Panc1 (cell line): ENCODE measurements around the gene ABTB2. TPM values are rescaled to one million over a fixed set of nuclear protein-coding genes. Genes with fewer than 3 reads are reported as not detected.

Experiments used
- ATAC-seq: fragments of 200-7000 bp; cut with Tn5 transposase; 2 replicates; pipeline ENCODE4 v1.9.1; 2020; ENCODE audit warnings: mild to moderate bottlenecking, moderate library complexity
- BruUV-seq: library from RNA; stranded (reverse); fragments of 400-500 nt; replicated peaks from 2 replicates; lab custom pipeline; 2021; lab: Mats Ljungman, UMichigan
- CTCF ChIA-PET: fragments of 300-600 bp; sonication (Branson Sonifier 250); formaldehyde crosslinking; loops from one replicate; lab custom pipeline; 2022; ENCODE audit warnings: antibody characterized with exemption; lab: Charles Lee
- POLR2A ChIA-PET: fragments of 300-600 bp; sonication (Branson Sonifier 250); formaldehyde crosslinking; loops from one replicate; lab custom pipeline; 2022; ENCODE audit warnings: antibody characterized with exemption; lab: Charles Lee
- DNase-seq: peaks from one replicate; pipeline ENCODE4 v3.0.0-alpha.2; 2010; ENCODE audit warnings: low read depth, low spot score
- H3K27ac ChIP-seq: 2 replicates; pipeline ENCODE4 v1.5.1; 2011; ENCODE audit warnings: mild to moderate bottlenecking, low read length, inconsistent platforms
- H3K27me3 ChIP-seq: fragments of 200-500 bp; sonication (Bioruptor generic); 2 replicates; pipeline ENCODE4 v1.6.0; 2014; ENCODE audit warnings: low read length, inconsistent platforms; ENCODE audit not compliant: control insufficient read depth, insufficient read depth
- H3K36me3 ChIP-seq: fragments of 200-500 bp; sonication (Bioruptor generic); 2 replicates; pipeline ENCODE4 v1.5.1; 2014; ENCODE audit warnings: inconsistent platforms, mild to moderate bottlenecking, low read length, moderate library complexity; ENCODE audit not compliant: control insufficient read depth, insufficient read depth
- H3K4me1 ChIP-seq: 2 replicates; pipeline ENCODE4 v1.5.1; 2011; ENCODE audit warnings: inconsistent platforms, mild to moderate bottlenecking, low read length, moderate library complexity; ENCODE audit not compliant: control insufficient read depth, insufficient read depth
- H3K4me3 ChIP-seq, 2 experiments: 2 replicates each; pipeline ENCODE4 v1.5.1; 2011 to 2012; ENCODE audit warnings: low read depth in 2 of 2, low read length in 2 of 2, mild to moderate bottlenecking in 2 of 2, inconsistent platforms in 1 of 2, moderate library complexity in 1 of 2
- H3K9me3 ChIP-seq: fragments of 200-500 bp; sonication (Bioruptor generic); 2 replicates; pipeline ENCODE4 v1.5.1; 2014; ENCODE audit warnings: low read depth, mild to moderate bottlenecking, inconsistent platforms, low read length, moderate library complexity; ENCODE audit not compliant: control insufficient read depth, insufficient read depth
- CTCF ChIP-seq: fragments of 450-650 bp; IDR thresholded peaks from 2 replicates; pipeline ENCODE4 v1.5.1; 2017; ENCODE audit warnings: mild to moderate bottlenecking
- POLR2AphosphoS5 ChIP-seq: IDR thresholded peaks from 2 replicates; pipeline ENCODE4 v1.6.1; 2012; ENCODE audit warnings: mild to moderate bottlenecking, low read depth, low read length, moderate library complexity
- REST ChIP-seq, 2 experiments: IDR thresholded peaks; 2 replicates each; pipeline ENCODE4 v1.6.1; 2011 to 2012; ENCODE audit warnings: low read depth in 2 of 2, control low read depth in 1 of 2, low read length in 1 of 2, mild to moderate bottlenecking in 1 of 2, moderate library complexity in 1 of 2; ENCODE audit not compliant: insufficient read depth in 1 of 2
- SIN3A ChIP-seq: IDR thresholded peaks from 2 replicates; pipeline ENCODE4 v1.6.1; 2012; ENCODE audit warnings: low read depth, mild to moderate bottlenecking, low read length, moderate library complexity, borderline replicate concordance; ENCODE audit not compliant: insufficient read depth
- TCF7L2 ChIP-seq: IDR thresholded peaks from 2 replicates; pipeline ENCODE4 v1.6.1; 2011; ENCODE audit warnings: mild to moderate bottlenecking, low read depth, low read length, inconsistent platforms
- in situ Hi-C: cut with HindIII; loops from 2 replicates; pipeline ENCODE4 v1.10.0; 2016; ENCODE audit warnings: low sequenced_read_pairs, low pct_unique_long_range_greater_than_20kb
- intact Hi-C: fragments of 100-400 bp; cut with micrococcal nuclease; formaldehyde crosslinking; loops from one replicate; pipeline ENCODE4 v1.10.0; 2022; ENCODE audit not compliant: unreplicated experiment
- total RNA-seq: library from RNA; stranded (reverse); gene quantifications from one replicate; pipeline ENCODE4 v1.2.1, GENCODE V29; 2021; ENCODE audit not compliant: unreplicated experiment

ABTB2 gene
- total RNA-seq, 1 experiment from 2014 or later = 22.7 TPM

DNA sequence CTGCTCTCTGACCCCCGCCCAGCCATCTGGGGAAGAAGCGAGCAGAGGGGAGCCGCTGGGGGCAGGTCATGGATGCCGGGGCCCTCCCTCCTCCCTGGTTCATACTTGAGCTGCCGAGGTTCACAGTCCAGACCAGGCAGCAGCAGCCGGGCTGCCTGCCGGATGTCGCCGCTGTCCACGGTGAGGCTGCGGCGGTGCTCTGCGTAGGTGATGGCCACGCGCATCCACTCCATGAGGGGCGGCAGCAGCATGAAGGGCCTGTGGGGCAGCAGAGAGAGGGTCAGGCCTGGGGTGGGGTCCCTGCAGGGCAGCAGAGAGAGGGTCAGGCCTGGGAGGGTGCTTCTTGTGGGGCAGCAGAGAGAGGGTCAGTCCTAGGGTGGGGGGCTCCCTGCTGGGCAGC is 184.8 kb downstream of the ABTB2 start:
- BruUV-seq = no TSS peak
- in situ Hi-C loops = no loop called here
- TF ChIP-seq TCF7L2 (no peak), CTCF (no peak), POLR2AphosphoS5 (no peak)
- intact Hi-C loops = no loop called here
- no peaks in the 10 kb centered on the region; the same call in 1 of the 2 replicates for H3K36me3 ChIP-seq
- ChIA-PET POLR2A (no interaction called here), CTCF (interaction anchor here (1.2 kb wide), 1 partner anchor 50 kb away, joined by 6 read pairs; no protein-coding TSS in a partner anchor)
- peaks cover 18% of the 10 kb centered on the region for H3K4me1 ChIP-seq
- DNase-seq (no peak), ATAC-seq (no peak)
- H3K27me3 ChIP-seq = no peaks in the 10 kb centered on the region
- H3K9me3 ChIP-seq = no peaks in the 10 kb centered on the region
- no peak overlapping the region for H3K4me3 ChIP-seq
- no peak overlapping the region for H3K27ac ChIP-seq

DNA sequence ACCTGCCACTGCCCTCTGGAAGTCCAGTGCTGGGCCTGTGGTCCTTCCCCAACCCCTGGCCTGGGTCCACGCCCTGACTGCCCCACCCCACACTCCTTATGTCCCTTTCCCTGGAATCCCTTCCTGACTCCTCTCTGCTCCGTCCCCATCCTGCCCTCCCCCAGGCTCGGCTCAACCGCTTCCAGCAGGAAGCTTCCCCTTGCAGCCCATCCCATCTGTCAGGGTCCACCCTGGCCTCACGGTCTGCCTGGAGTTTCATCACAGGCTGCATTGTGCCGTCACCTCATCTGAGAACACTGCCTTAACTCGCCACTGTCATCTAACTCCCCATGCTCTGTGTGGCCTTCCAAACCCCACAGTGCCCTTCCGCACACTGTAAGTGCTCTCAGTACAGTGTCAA is 188.1 kb downstream of the ABTB2 start:
- intact Hi-C loops (no loop called here), in situ Hi-C loops (no loop called here)
- DNase-seq = no peak
- no peaks in the 10 kb centered on the region; the same call in 1 of the 2 replicates for H3K36me3 ChIP-seq
- TF ChIP-seq POLR2AphosphoS5 = no peak
- no peak for TF ChIP-seq SIN3A
- no peak for TF ChIP-seq TCF7L2
- no peak for TF ChIP-seq REST (IDR thresholded peaks at IDR 0.05; ENCODE audit: insufficient read depth in 1 of 2, low read depth in 2 of 2, low read length in 1 of 2)
- TF ChIP-seq CTCF = no peak
- no TSS peak for BruUV-seq
- ATAC-seq = no peak
- POLR2A ChIA-PET = no interaction called here
- no peak overlapping the region; the same call in 1 of the 2 replicates for H3K27ac ChIP-seq
- no peaks in the 10 kb centered on the region for H3K27me3 ChIP-seq
- CTCF ChIA-PET = no interaction called here
- H3K9me3 ChIP-seq = no peaks in the 10 kb centered on the region
- H3K4me1 ChIP-seq = peaks cover 5% of the 10 kb centered on the region
- no peak overlapping the region for H3K4me3 ChIP-seq
